22Rv1 (cell line): ENCODE measurements around the gene STX10.
A peak's percentile ranks its signal among the peaks of the same experiment; 100 is the strongest.

Experiments used
- H3K27ac ChIP-seq: fragments of 450-650 bp; 2 replicates; pipeline ENCODE4 v1.5.1; 2017
- CTCF ChIP-seq: fragments of 450-650 bp; IDR thresholded peaks from 2 replicates; pipeline ENCODE4 v1.5.1; 2017; ENCODE audit warnings: mild to moderate bottlenecking
- ZFX ChIP-seq: fragments of 450-650 bp; IDR thresholded peaks from 2 replicates; pipeline ENCODE4 v1.6.1; 2017; ENCODE audit warnings: antibody characterized with exemption, borderline replicate concordance

Gene STX10

GRCh38 chr19:13109361-13110098 lies 40.6 kb downstream of the STX10 start:
- no peak overlapping the region for H3K27ac ChIP-seq
- TF ChIP-seq CTCF, result no peak
- TF ChIP-seq ZFX, result no peak

- TF ChIP-seq ZFX (no peak), CTCF (peak; percentile 39)
- H3K27ac ChIP-seq, result no peak overlapping the region; the same call in 1 of the 2 replicates
These were observed 45.1 kb downstream of the STX10 start for GRCh38 chr19:13104848-13105711.

GRCh38 chr19:13104360-13104847 lies 45.8 kb downstream of the STX10 start:
- TF ChIP-seq CTCF, result peak; percentile 77
- no peak for TF ChIP-seq ZFX

GRCh38 chr19:13103581-13104359 lies 46.4 kb downstream of the STX10 start:
- no peak for TF ChIP-seq CTCF
- TF ChIP-seq ZFX, result no peak
- peak overlapping the region; percentile 33; the same call in 1 of the 2 replicates for H3K27ac ChIP-seq

More at GRCh38 chr19:13104360-13104847, 45.8 kb downstream of the STX10 start:
- H3K27ac ChIP-seq, result no peak overlapping the region; the same call in 1 of the 2 replicates

- peak within 1 kb of the TSS; percentile 33 for H3K27ac ChIP-seq
- TF ChIP-seq ZFX (no peak), CTCF (no peak)
These were observed 47.3 kb downstream of the STX10 start, which contains the start of gene LYL1 for GRCh38 chr19:13102666-13103580. Gene LYL1 (minus strand): TSS chr19:13102858. CDS start chr19:13101171, 1,687 bp downstream.

- TF ChIP-seq ZFX (no peak), CTCF (no peak)
- peak overlapping the region; percentile 33 for H3K27ac ChIP-seq
These were observed 47.8 kb downstream of the STX10 start for GRCh38 chr19:13102416-13102665.
